ENCODE data around the gene SLC1A2.
"Not testable (repeated sequence)": the region's sequence is repeated elsewhere in the genome, so short reads cannot be mapped to it uniquely, and the experiment has no call there.

Gene SLC1A2

DNA sequence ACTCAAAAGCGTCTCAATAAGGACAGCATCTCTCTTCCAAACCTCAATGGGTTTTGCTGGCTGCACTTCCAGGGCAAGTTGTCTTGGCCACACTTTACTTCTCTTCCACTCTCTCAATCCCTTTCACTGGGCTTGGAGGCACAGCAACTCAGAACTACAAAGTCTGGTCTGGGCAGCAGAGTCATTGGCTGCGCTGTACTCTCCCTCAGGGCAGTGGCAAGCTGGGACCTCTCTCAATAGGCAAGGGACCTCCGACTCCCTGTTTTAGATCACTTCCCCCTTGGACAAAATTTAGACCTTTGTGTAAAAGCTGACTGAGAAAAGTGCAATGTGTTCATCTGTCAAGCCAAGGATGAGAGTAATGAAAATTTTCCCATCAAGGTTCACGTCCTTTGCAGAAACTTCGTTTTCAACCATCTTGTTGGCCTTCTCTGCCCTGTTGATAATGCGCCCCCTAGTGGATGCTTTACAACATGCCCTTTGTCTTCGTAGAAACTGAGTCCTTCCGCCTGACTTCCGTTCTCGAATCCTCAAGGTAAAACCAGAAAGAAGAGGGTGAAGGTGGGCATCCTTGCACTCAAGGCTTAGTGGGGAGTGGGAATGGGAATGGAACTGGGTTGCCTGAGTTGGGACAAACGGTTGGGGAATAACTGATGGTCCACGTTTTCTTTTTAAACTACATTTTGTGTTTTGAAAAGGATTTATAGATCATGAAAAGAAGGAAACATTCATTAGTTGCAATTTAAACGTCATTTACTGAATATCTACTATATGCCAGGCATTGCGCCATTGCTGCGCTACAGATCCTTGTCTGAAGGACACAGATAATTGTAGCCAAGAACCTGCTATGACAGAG, 181.3 kb downstream of the SLC1A2 start:
- no peak for DNase-seq

DNA sequence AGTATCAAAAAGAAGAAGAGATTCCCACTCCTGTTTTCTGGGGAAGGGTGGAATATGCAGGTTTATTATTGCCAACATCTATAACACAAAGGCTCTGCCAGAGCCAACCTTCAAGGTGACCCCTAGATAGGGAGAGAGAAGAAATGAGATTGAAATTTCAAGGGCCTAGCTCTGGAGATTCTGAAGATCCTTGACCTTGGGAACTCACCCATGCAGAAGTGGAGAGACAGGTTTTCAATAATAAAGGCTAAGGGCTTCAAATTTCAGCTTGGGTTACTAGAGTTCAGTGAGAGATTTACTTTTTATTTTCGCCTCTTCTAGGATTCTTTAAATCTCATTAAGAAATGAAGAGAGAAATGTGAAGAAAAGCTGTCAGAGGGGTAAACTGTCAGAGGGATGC, 182.0 kb downstream of the SLC1A2 start:
- no peak for DNase-seq

DNA sequence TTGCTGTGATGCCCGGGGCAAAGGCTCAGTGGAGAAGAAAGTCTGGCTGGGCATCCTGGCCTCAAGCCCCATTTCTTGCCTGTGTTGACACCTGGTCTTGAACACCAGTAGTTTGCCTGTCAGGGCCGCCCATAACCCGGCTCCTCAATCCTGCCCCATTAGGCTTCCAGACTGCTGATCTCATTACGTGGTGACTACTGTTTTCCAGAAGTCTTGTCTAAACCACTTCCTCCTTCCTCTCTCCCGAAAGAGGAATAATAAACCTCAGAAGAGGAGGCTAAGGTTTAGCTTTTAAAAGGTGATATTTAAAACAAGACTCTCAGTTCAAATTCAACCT, 182.7 kb downstream of the SLC1A2 start:
- DNase-seq, result no peak

DNA sequence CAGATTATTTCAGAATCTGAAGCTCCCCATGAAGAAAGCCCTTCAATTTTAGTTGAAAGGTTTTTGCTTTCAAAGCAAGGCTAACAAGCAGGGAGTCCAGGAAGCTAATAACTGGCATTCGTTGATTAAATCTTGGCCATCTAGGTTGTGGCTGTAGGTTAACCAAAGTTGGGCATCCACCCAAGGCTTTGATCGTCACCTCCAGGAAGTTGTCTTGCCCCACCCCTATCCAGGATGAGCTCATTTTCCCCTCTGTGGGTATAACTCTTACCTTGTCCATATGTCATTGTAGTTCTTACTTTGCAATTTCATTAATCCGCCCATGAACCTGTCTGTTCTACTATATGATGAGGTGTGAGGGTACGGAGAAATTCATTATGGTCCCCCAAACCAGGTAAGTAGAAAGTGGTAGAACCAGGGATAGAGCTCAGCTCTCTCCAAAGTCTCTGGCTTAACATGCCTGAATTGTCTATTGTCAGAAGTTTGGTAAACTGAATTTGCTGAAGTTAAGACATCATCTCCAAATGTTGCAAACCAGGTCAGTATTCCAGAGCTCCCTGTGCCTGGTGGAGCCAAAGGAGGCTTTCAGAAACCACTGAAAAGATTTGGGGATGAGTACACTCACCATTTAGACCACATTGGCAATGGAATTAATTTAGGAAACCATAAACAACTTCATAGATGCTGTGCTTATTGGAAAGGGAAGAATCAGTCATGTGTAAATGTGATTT, 183.3 kb downstream of the SLC1A2 start:
- DNase-seq, result no peak

DNA sequence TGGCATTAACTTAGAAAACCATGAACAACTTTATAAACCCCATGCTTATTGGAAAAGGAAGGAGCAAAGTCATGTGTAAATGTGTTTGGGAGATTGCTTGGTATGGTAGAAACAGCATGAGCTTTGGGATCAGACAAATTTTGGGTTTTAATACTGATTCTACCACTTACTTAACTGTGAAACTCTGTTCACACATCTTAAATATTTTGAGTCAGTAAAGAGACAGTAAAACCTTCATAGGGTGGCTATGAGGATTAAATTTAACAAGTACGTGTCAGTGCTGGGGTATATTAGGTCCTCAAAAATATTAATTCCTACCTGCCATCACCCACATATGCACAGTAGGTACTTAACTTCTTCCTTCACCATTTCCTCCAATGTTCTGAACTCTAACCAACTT, 183.9 kb downstream of the SLC1A2 start:
- no peak for DNase-seq

GRCh38 chr11:35235157-35235468, 184.2 kb downstream of the SLC1A2 start:
- no peak for DNase-seq

GRCh38 chr11:35234460-35235156, 184.8 kb downstream of the SLC1A2 start:
- DNase-seq, result no peak

DNA sequence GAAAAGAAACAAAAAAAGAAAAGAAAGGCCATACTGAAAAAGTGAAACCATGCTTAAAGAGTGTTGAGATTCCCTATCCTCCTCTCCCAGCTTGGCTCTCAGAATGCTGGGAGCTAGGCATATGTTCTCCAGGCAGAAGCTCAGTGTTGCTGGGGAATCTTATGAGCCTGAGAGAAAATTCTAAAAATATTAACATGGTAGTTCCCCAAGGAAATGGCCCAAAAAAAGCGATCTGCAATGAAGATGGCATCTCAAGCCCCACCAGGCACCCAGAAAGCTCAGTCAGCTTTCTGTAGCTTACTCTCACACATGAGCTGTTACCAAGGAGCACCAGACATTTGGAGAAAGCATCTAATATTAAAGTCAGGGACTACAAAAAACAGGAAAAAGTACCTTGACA, 185.8 kb downstream of the SLC1A2 start:
- no peak for DNase-seq

- no peak for DNase-seq
Observed at GRCh38 chr11:35232891-35233330, 186.4 kb downstream of the SLC1A2 start.

DNA sequence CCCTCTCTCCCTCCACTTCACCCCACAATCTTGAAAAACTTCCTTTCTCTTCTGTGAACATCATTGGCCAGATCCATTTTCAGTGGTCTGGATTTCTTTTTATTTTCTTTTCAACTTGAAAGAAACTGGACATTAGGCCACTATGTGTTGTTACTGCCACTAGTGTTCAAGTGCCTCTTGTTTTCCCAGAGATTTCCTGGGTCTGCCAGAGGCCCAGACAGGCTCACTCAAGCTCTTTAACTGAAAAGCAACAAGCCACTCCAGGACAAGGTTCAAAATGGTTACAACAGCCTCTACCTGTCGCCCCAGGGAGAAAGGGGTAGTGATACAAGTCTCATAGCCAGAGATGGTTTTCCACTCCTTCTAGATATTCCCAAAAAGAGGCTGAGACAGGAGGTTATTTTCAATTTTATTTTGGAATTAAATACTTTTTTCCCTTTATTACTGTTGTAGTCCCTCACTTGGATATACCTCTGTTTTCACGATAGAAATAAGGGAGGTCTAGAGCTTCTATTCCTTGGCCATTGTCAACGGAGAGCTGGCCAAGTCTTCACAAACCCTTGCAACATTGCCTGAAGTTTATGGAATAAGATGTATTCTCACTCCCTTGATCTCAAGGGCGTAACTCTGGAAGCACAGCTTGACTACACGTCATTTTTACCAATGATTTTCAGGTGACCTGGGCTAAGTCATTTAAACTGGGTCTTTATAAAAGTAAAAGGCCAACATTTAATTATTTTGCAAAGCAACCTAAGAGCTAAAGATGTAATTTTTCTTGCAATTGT, 188.1 kb downstream of the SLC1A2 start:
- no peak for DNase-seq

- no peak for DNase-seq
Observed at GRCh38 chr11:35230388-35230787, 189.0 kb downstream of the SLC1A2 start.

- no peak for DNase-seq
Observed at GRCh38 chr11:35228328-35228725, 191.0 kb downstream of the SLC1A2 start.

GRCh38 chr11:35227576-35228327, 191.6 kb downstream of the SLC1A2 start:
- no peak for DNase-seq

DNA sequence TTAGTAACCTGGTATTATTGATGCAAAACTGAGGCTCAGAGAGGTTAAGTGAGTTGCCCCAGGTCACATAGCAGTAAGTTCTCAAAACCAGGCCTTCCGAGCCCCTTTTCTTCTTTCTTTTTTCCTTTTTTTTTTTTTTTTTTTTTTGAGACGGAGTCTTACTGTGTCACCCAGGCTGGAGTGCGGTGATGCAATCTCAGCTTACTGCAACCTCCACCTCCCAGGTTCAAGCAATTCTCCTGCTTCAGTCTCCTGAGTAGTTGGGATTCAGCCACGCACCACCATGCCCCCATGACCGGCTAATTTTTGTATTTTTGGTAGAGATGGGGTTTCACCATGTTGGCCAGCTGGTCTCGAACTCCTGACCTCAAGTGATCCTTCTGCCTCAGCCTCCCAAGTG, 192.6 kb downstream of the SLC1A2 start:
- not testable (repeated sequence) for DNase-seq

DNA sequence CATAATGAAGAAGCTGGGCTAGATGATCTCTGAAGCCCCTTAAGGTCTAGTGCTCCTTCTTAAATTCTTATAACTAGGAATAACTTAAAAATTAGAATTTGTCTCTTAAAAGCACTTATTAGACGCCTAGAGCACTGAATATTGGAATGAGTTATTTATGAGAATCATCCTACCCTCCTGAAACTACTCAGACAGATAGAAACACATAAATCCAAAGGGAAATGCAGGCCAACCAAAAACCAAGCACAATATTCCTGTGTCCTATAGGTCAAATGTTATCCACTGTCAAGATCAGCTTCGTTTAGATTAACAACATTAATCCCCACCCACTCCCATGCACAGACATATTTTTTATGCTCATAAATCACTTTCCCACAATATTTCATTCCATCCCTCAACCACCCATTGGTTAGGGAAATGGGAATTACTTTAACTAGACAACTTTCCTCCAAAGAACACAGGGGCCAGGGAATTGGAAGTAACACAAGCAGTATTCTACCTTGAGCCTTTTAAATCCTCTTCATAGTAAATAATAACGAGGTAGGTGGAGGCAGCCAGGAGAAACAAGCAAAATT, 193.3 kb downstream of the SLC1A2 start:
- no peak for DNase-seq

- DNase-seq, result no peak
Observed at GRCh38 chr11:35223991-35224390, 195.4 kb downstream of the SLC1A2 start.

DNA sequence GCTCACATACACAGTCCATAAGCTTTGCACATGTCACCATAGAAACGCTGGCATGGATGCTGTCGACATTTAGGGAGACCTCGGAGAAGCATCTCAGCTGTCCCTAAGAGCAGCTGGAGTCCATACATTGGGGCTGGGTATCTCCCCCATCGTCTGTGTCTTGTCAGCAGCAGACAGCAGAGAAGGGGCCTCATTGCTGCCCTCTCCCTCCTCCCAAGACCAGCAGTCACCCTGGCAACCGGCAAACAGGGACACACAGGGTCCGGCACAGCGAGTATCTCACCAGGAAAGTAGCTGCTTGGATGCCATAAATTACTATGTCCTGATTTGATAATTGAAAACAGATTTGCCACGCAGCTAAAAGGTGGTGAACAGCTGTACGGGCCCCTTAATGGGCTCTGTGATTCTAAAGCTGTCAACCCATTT, 196.0 kb downstream of the SLC1A2 start:
- peak; percentile 87 for DNase-seq

GRCh38 chr11:35218956-35219355, 200.4 kb downstream of the SLC1A2 start:
- DNase-seq, result no peak

GRCh38 chr11:35216962-35217678, 202.2 kb downstream of the SLC1A2 start:
- DNase-seq, result no peak

- DNase-seq, result no peak
Observed at GRCh38 chr11:35215945-35216344, 203.4 kb downstream of the SLC1A2 start.

DNA sequence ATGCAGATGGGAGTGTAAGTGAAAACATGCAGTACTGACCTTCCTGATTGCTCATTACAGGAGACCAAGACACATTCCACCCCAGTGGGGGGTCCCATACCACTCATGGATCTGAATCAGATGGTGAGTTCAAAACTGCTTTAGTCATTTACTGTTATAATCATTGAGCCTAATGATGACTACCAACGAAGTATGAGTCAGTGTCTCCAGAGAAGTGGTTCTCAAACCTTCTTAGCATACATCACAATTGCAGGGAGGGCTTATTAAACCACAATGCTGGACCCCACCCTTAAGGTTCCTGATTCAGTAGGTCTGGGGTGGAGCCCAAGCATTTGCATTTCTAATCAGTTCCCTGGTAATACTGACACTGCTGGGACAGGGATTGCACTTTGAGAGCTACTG, 204.6 kb downstream of the SLC1A2 start:
- no peak for DNase-seq
